ENCODE data around the gene PRAC1. TPM values are rescaled to one million over a fixed set of nuclear protein-coding genes. Genes with fewer than 3 reads are reported as not detected.
"Not testable (repeated sequence)": the region's sequence is repeated elsewhere in the genome, so short reads cannot be mapped to it uniquely, and the experiment has no call there.

The PRAC1 gene
- total RNA-seq, 1 experiment from 2014 or later, result not detected

DNA sequence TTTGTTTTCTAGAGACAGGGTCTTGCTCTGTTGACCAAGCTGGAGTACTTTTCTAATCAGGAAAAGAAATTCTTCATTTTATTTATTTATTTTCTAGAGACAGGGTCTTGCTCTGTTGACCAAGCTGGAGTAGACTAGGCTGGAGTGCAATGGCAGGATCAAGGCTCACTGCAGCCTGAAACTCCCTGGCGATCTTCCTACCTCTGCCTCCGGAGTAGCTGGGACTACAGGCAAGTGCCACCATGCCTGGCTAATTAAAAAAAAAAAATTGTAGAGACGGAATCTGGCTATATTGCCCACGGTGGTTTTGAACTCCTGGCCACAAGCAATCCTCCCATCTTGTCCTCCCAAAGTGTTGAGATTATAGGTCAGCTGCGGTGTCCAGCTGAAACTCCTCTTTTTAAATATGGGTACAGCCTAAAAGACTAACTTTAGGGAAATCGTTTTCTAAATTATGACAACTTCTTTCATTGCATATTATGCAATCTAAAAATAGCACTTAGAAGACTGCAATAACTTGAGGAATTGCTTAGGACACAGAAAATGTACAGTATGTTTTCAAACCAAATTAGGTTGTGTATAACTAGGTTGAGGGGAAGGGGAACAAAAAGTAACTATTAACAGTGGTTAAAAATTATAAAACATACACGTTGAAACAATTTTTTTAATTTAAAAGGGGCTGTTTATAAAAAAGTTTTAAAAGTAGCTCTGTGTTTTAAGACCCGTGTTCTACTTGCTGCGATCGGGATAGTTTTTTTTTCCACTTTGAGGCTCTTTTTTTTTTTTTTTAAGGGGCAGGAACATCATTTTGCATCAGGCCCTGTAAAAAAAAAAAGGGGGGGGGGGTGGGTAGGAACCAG lies 4.7 kb downstream of the PRAC1 start:
- Histone ChIP-seq H3K27ac (no peak overlapping the region), H3K4me1 (replicated peaks) (no peaks in the 10 kb centered on the region), H3K9me3 (replicated peaks) (peaks cover 7% of the 10 kb centered on the region), H3K36me3 (no peaks in the 10 kb centered on the region), H3K27me3 (replicated peaks) (peaks cover 85% of the 10 kb centered on the region), H3K4me3 (no peak overlapping the region)
- no peak for DNase-seq (ENCODE audit: low read depth in 1 of 2, low spot score in 2 of 2)

DNA sequence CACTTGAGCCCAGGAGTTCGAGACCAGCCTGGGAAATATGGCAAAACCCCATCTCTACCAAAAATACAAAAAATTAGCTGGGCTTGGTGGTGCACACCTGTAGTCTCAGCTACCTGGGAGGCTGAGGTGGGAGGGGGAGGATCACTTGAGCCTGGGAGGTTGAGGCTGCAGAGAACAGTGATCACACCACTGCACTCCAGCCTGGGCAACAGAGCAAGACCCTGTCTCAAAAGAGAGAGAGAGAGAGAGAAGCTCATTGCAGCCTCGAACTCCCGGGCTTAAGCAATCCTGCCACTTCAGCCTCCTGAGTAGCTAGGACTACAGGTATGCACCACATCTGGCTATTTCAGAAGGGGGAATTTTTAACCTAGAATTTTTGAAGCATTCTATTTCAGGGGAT lies 5.8 kb downstream of the PRAC1 start:
- H3K27ac ChIP-seq; H3K4me1 ChIP-seq (replicated peaks); H3K36me3 ChIP-seq; H3K4me3 ChIP-seq; H3K9me3 ChIP-seq (replicated peaks); DNase-seq (ENCODE audit: low read depth in 1 of 2, low spot score in 2 of 2): not testable (repeated sequence)
- H3K27me3 ChIP-seq (replicated peaks), result peaks cover 74% of the 10 kb centered on the region

DNA sequence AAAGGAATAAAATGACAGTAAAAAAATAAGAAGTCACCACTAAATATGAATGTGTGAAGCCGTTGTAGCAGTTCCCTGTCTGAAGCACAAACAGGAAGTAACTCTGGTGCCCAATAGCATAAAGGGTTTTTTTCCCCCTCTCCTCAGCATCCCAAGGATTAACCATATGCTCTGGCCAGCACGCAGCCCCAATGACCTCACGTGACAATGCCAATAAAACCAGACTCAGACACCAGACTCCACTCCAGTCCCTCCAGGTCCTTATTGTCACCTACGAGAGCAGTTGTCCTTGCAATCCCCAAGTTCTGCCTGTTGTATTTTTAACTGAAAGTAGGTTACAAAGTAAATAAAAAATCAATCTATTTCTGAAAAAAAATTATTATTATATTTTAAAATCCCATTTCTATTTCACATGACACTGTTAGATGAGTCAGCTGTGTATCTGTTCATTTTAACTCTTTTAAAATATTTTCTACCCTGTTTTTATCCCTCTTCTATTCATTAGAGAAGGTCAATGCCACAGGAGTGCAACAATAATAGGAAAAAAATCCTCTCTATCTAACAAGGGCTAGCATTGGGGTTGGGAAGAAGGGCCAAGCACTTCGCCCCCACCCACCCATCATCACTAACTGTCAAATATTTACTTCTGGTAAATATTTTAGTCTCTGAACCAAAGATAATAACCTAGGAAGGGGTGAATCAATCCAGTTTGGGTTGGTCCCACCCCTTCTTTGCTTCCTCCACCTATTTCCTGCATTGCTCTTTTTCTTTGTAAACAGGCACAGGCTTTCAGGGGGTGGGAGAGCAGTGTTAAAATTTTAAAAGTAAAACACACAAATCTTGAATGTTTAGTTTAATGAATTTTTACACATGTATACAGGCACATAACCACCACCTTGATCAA lies 6.6 kb downstream of the PRAC1 start:
- H3K27me3 ChIP-seq (replicated peaks), result peaks cover 74% of the 10 kb centered on the region
- H3K4me3 ChIP-seq, result no peak overlapping the region
- DNase-seq (ENCODE audit: low read depth in 1 of 2, low spot score in 2 of 2), result no peak
- H3K36me3 ChIP-seq, result no peaks in the 10 kb centered on the region
- H3K9me3 ChIP-seq (replicated peaks), result peaks cover 7% of the 10 kb centered on the region
- no peaks in the 10 kb centered on the region for H3K4me1 ChIP-seq (replicated peaks)
- H3K27ac ChIP-seq, result no peak overlapping the region

DNA sequence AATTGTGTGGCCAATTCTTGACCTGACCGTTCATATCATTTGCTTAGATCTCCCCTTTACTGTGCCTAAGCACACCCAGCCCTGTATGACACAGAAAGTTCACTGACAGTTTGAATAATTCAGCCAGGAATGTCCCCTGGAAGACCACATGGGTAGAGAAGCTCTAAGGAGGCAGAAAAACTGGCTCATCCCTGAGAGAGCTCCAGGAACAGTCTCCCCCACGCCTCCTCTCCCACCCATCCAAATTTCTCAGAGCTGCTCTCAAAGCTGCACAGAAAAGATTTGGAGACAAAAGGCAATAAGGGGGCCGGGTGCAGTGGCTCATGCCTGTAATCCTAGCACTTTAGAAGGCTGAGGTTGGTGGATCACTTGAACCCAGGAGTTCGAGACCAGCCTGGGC lies 11.2 kb downstream of the PRAC1 start:
- Histone ChIP-seq H3K9me3 (replicated peaks) (no peaks in the 10 kb centered on the region), H3K27me3 (replicated peaks) (peaks cover 65% of the 10 kb centered on the region), H3K36me3 (no peaks in the 10 kb centered on the region), H3K4me3 (no peak overlapping the region), H3K4me1 (replicated peaks) (no peaks in the 10 kb centered on the region), H3K27ac (no peak overlapping the region)
- no peak for DNase-seq (ENCODE audit: low read depth in 1 of 2, low spot score in 2 of 2)

DNA sequence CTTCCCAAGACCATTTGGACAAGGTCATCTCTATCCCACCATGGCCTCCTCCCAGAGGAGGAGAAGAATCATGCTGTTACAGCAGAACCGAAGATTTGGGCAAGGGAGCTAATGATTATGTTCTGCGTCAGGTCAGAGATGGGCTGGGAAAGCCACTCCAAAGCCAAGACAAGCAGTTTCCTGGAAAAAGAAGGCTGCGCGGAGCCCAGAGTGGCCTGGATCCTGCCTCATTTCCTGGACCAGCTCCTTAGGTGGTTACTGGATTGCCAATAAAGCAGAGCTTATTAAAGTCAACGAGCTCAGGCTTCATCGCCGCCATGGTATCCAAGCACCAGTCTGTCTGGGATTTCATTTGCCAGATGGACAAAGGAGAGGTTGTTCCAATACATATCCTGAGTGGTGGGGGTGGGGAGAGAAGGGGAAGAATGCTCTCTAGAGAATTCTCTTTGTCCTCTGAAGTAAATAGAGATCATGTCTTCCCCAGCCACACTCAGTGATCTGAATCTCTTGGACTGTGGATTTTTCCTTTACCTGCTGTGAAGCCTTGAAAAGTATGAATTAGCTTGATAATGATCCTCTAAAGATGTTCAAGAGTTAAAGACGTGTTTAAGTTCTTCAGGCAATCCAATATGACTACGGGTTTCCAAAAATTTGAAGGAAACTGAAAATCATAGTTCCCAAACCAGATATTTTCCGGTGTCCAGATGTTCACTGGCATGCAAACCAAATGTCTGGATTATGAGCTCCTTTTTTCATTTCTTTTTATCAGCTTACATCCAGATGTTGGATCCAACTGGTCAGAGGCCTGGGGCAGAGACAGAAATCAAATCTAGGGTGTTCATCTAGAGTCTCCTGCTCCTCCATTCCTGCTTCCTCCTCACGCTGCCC lies 17.7 kb downstream of the PRAC1 start:
- H3K36me3 ChIP-seq, result no peaks in the 10 kb centered on the region
- no peaks in the 10 kb centered on the region for H3K9me3 ChIP-seq (replicated peaks)
- H3K27ac ChIP-seq, result no peak overlapping the region
- no peak for DNase-seq (ENCODE audit: low read depth in 1 of 2, low spot score in 2 of 2)
- peaks cover 77% of the 10 kb centered on the region for H3K27me3 ChIP-seq (replicated peaks)
- H3K4me3 ChIP-seq, result no peak overlapping the region
- H3K4me1 ChIP-seq (replicated peaks), result no peaks in the 10 kb centered on the region

DNA sequence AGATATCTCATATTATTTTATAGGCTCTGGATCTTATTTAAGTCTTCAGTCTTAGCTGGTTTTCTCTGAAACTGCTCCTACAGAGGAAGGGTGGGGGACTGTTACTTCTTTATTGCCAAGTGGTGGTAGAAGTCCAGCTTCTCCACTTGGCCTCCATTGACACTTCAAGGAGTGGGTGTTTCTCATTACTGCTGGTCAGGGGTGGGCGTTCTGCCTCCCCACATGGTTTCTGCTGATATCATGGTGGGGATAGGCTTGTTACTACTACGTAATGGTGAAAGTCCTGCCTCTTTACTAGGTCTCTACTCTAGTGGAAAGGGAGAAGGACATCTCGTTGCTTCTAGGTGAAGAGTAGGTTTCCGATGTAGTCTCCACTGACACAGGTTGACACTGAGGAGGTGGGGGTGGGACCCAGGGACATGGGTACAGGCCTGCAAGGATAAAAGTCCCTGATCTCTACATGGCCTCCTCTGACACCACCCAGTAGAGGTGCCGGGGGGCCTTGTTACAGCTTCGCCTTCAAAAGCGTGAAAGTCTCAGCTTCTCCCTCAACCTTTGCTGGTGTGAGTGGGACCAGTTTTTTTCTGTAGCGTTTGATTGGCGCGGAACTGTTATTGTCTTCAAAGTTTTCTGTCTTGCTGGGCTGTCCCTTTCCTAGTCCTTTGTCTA lies 20.3 kb downstream of the PRAC1 start:
- DNase-seq (ENCODE audit: low read depth in 1 of 2, low spot score in 2 of 2), result no peak
- Histone ChIP-seq H3K27ac (no peak overlapping the region), H3K4me1 (replicated peaks) (no peaks in the 10 kb centered on the region), H3K36me3 (no peaks in the 10 kb centered on the region), H3K4me3 (no peak overlapping the region), H3K27me3 (replicated peaks) (peaks cover 71% of the 10 kb centered on the region), H3K9me3 (replicated peaks) (no peaks in the 10 kb centered on the region)

DNA sequence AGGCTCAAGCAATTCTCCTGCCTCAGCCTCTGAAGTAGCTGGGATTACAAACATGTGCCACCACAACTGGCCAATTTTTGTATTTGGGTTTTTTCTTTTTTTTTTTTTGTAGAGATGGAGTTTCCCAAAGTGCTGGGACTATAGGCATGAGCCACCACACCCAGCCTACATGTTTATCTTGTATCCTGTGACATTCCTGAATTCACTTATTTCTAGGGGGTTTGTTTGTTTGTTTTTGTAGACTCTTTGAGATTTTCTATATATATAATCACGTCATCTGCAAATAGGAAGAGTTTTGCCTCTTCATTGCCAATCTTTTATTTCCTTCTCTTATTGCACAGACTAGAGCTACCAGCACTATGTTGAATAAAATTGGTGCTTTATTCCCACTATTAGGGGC lies 29.1 kb downstream of the PRAC1 start:
- H3K27me3 ChIP-seq (replicated peaks), result peaks cover 28% of the 10 kb centered on the region
- H3K27ac ChIP-seq, result no peak overlapping the region
- no peak for DNase-seq (ENCODE audit: low read depth in 1 of 2, low spot score in 2 of 2)
- no peaks in the 10 kb centered on the region for H3K36me3 ChIP-seq
- H3K9me3 ChIP-seq (replicated peaks), result peaks cover 4% of the 10 kb centered on the region; the same call in 1 of the 2 replicates
- H3K4me1 ChIP-seq (replicated peaks), result no peaks in the 10 kb centered on the region
- H3K4me3 ChIP-seq, result no peak overlapping the region

DNA sequence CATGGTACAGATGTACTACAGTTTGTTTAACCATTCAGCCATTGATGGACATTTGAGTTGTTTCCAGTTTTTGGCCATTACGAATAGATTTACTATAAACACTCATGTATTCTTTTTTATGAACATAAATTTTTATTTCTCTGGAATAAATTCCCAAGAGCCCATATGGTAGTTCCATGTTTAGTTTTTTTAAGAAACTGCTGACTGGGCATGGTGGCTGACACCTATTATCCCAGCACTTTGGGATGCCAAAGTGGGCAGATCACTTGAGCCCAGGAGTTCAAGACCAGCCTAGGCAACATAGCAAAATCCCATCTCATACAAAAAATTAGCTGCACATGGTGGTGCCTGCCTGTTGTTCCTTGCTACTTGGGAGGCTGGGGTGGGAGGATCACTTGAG lies 30.3 kb downstream of the PRAC1 start:
- no peak for DNase-seq (ENCODE audit: low read depth in 1 of 2, low spot score in 2 of 2)

DNA sequence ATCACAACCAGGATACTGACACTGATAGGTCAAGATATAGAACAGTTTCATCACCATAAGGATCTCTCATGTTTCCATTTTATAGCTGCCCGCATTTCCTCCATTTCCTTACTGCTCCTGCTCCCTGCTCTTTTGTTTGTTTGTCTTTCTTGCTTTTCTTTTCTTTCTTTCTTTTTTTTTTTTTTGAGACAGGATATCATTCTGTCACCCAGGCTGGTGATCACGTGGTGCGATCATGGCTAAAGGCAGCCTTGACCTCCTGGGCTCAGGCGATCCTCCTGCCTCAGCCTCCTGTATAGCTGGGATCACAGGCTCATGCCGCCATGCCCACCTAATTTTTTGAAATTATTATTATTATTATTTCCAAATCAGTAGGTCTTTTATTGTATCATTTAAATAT lies 31.7 kb downstream of the PRAC1 start:
- Histone ChIP-seq H3K9me3 (replicated peaks) (peaks cover 4% of the 10 kb centered on the region; the same call in 1 of the 2 replicates), H3K27ac (no peak overlapping the region), H3K36me3 (no peaks in the 10 kb centered on the region), H3K27me3 (replicated peaks) (peaks cover 20% of the 10 kb centered on the region), H3K4me3 (no peak overlapping the region), H3K4me1 (replicated peaks) (no peaks in the 10 kb centered on the region)
- DNase-seq (ENCODE audit: low read depth in 1 of 2, low spot score in 2 of 2), result no peak

More for the DNA sequence above, 30.3 kb downstream of the PRAC1 start:
- peaks cover 4% of the 10 kb centered on the region; the same call in 1 of the 2 replicates for H3K9me3 ChIP-seq (replicated peaks)
- H3K27ac ChIP-seq, result no peak overlapping the region
- peaks cover 25% of the 10 kb centered on the region for H3K27me3 ChIP-seq (replicated peaks)
- H3K36me3 ChIP-seq, result no peaks in the 10 kb centered on the region
- no peak overlapping the region for H3K4me3 ChIP-seq
- no peaks in the 10 kb centered on the region for H3K4me1 ChIP-seq (replicated peaks)

DNA sequence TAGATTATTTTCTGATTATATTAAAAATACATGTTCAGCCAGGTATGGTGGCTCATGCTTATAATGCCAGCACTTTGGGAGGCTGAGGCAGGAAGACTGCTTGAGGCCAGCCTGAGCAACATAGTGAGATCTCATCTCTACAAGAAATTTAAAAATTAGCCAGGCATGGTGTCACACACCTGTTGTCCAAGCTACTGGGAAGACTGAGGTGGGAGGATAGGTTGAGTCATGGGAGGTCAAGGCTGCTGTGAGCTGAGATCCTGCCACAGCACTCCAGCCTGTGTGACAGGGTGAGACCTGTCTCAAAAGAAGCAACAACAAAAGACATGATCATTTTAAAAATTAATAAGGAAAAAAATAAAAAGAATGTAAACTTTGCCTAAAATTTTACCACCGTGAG lies 40.7 kb downstream of the PRAC1 start:
- no peak for DNase-seq (ENCODE audit: low read depth in 1 of 2, low spot score in 2 of 2)
- H3K9me3 ChIP-seq (replicated peaks), result no peaks in the 10 kb centered on the region
- peaks cover 44% of the 10 kb centered on the region for H3K27me3 ChIP-seq (replicated peaks)
- H3K4me3 ChIP-seq, result no peak overlapping the region
- no peaks in the 10 kb centered on the region for H3K36me3 ChIP-seq
- no peak overlapping the region for H3K27ac ChIP-seq
- no peaks in the 10 kb centered on the region for H3K4me1 ChIP-seq (replicated peaks)

DNA sequence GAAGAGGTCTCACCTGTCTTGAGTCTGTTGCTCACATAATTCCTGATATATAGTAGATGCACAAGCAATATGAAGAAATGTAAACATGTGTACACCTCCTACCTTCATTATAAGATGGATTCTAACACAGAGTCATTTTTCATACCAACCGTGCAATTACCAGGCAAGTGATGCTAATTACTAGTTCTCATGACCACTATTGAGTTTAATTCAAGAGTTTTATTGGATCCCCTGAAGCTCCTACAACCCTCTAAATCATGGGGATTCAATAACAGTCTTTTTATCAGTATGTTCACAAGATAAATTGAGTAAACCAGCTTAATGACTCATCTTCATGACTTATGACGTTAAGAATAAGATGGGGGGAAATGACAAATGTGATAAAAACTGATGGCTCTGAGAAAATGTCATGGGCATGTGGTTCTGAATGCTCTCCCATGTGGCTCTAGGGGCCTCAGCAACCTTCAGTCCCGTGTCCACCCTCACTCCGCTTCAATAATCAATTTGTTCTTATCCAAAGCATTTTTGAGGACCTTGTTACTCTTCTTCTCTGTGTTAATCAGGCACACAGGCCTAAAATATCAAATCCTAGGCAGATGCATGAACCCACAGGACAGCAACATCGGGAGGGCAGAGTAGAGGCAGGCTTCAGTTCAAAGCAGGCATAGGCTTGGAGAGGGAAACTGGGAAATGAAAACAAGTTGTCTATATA lies 42.8 kb downstream of the PRAC1 start:
- peaks cover 52% of the 10 kb centered on the region for H3K27me3 ChIP-seq (replicated peaks)
- H3K4me3 ChIP-seq, result no peak overlapping the region
- no peaks in the 10 kb centered on the region for H3K4me1 ChIP-seq (replicated peaks)
- no peak for DNase-seq (ENCODE audit: low read depth in 1 of 2, low spot score in 2 of 2)
- H3K9me3 ChIP-seq (replicated peaks), result no peaks in the 10 kb centered on the region
- no peaks in the 10 kb centered on the region for H3K36me3 ChIP-seq
- H3K27ac ChIP-seq, result no peak overlapping the region

DNA sequence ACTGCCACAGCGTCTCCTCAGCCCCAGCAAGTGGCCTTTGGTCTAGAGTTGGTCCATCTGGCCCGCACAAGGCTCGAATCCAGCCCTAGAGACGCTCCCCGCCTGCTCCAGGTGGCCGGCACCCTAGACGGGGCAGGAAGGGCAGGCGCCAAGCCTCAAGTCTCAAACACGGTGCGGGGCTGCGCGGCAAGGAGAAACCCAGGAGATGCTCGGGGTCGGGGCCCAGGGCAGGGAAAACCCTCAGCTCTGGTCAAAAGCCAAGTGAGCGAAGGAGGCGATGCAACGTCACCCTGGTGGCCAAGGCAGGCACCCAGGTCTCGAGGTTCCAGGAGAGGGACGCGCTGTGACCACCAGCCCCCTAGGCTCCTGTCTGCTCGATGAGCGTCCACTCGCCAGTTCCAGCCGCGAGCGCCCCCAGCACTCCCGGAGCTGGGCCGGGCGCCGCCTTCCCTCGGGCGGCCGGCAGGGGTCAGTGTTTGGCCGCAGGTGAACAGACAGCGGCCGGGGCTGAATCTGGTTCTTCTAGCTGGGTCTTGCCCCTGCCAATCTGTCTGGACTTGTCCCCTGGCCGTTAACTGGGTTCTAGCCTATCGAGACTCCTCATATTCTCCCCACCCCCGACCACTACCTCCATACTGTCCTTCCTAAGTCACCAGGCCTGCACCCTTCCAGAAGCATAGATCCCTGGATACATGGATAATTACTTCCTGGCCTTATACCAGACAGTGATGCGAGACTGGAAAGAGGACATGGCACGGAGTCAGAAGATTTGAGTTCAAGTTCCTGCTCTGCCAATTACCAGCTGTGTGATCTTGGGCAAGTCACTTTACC lies 44.0 kb downstream of the PRAC1 start:
- Histone ChIP-seq H3K9me3 (replicated peaks) (no peaks in the 10 kb centered on the region), H3K27ac (no peak overlapping the region), H3K27me3 (replicated peaks) (peaks cover 42% of the 10 kb centered on the region), H3K4me3 (no peak overlapping the region), H3K4me1 (replicated peaks) (no peaks in the 10 kb centered on the region), H3K36me3 (no peaks in the 10 kb centered on the region)
- DNase-seq (ENCODE audit: low read depth in 1 of 2, low spot score in 2 of 2), result peak; percentile 60 to 63
